Measurements from ENCODE around the gene SEMA3C.

Gene SEMA3C

DNA sequence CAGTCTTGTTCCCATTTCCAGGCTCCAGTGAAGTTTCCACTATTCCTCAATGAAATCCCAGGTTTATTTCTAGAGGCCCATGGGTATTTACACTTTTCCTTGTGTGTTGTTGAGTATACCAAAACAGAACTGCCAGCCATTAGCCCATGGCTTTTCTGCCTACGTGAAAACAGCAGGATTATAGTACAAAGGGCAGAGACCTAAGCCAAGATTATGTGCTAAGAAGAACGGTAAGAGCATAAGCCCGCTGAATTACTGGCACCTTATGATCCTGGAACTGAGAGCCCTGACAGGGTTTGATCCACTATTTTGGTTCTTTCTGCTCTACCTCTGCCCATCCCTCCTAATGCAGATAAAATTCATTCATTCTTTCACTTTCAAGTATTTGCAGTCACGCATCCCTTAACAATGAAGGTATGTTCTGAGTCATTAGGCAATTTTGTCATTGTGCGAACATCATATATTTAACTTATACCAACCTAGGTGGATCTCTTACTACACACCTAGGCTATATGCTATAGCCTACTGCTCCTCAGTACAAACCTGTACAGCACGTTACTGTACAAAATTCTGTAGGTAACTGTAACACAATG lies 16.0 kb downstream of the SEMA3C start:
- DNase-seq (ENCODE audit: low read depth in 1 of 2, low spot score in 1 of 2) = no peak
- H3K27ac ChIP-seq (replicated peaks) = no peak overlapping the region
- TF ChIP-seq POLR2AphosphoS5 (IDR thresholded peaks at IDR 0.05; ENCODE audit: low read depth) (no peak), SPI1 (IDR thresholded peaks at IDR 0.05; ENCODE audit: borderline replicate concordance, low read depth) (no peak), GABPA (IDR thresholded peaks at IDR 0.05; ENCODE audit: low read depth) (no peak)
- TF ChIP-seq, protein P1, sequence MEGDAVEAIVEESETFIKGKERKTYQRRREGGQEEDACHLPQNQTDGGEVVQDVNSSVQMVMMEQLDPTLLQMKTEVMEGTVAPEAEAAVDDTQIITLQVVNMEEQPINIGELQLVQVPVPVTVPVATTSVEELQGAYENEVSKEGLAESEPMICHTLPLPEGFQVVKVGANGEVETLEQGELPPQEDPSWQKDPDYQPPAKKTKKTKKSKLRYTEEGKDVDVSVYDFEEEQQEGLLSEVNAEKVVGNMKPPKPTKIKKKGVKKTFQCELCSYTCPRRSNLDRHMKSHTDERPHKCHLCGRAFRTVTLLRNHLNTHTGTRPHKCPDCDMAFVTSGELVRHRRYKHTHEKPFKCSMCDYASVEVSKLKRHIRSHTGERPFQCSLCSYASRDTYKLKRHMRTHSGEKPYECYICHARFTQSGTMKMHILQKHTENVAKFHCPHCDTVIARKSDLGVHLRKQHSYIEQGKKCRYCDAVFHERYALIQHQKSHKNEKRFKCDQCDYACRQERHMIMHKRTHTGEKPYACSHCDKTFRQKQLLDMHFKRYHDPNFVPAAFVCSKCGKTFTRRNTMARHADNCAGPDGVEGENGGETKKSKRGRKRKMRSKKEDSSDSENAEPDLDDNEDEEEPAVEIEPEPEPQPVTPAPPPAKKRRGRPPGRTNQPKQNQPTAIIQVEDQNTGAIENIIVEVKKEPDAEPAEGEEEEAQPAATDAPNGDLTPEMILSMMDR (IDR thresholded peaks at IDR 0.05; ENCODE audit: insufficient read depth, low read length) = no peak
- TF ChIP-seq, protein P2, sequence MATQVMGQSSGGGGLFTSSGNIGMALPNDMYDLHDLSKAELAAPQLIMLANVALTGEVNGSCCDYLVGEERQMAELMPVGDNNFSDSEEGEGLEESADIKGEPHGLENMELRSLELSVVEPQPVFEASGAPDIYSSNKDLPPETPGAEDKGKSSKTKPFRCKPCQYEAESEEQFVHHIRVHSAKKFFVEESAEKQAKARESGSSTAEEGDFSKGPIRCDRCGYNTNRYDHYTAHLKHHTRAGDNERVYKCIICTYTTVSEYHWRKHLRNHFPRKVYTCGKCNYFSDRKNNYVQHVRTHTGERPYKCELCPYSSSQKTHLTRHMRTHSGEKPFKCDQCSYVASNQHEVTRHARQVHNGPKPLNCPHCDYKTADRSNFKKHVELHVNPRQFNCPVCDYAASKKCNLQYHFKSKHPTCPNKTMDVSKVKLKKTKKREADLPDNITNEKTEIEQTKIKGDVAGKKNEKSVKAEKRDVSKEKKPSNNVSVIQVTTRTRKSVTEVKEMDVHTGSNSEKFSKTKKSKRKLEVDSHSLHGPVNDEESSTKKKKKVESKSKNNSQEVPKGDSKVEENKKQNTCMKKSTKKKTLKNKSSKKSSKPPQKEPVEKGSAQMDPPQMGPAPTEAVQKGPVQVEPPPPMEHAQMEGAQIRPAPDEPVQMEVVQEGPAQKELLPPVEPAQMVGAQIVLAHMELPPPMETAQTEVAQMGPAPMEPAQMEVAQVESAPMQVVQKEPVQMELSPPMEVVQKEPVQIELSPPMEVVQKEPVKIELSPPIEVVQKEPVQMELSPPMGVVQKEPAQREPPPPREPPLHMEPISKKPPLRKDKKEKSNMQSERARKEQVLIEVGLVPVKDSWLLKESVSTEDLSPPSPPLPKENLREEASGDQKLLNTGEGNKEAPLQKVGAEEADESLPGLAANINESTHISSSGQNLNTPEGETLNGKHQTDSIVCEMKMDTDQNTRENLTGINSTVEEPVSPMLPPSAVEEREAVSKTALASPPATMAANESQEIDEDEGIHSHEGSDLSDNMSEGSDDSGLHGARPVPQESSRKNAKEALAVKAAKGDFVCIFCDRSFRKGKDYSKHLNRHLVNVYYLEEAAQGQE (IDR thresholded peaks at IDR 0.05; ENCODE audit: insufficient replicate concordance, low read depth) = no peak
- no peak overlapping the region for H3K4me3 ChIP-seq (replicated peaks; ENCODE audit: insufficient read depth, low read length)
- H3K27me3 ChIP-seq (ENCODE audit: insufficient read depth, poor library complexity, severe bottlenecking) = peaks cover 4% of the 10 kb centered on the region

DNA sequence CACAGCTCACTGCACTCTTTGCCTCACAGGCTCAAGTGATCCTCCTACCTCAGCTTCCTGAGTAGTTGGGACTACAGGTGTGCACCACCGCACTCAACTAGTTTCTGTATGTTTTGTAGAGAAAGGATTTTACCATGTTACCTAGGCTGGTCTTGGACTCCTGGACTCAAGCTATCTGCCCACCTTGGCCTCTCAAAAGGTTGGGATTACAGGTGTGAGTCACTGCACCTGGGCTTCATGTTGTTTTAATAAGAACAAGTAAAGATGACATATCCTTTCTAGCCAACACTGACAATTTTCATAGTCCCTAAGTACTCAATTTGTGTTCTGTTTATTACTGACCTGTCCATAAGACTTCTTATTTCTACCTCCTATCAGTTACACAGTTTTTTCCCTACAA lies 16.8 kb downstream of the SEMA3C start:
- TF ChIP-seq GABPA (IDR thresholded peaks at IDR 0.05; ENCODE audit: low read depth) (no peak), SPI1 (IDR thresholded peaks at IDR 0.05; ENCODE audit: borderline replicate concordance, low read depth) (no peak), POLR2AphosphoS5 (IDR thresholded peaks at IDR 0.05; ENCODE audit: low read depth) (no peak)
- TF ChIP-seq, protein P2 (IDR thresholded peaks at IDR 0.05; ENCODE audit: insufficient replicate concordance, low read depth) = no peak
- TF ChIP-seq, protein P1 (IDR thresholded peaks at IDR 0.05; ENCODE audit: insufficient read depth, low read length) = no peak
- DNase-seq (ENCODE audit: low read depth in 1 of 2, low spot score in 1 of 2) = no peak
- no peak overlapping the region for H3K27ac ChIP-seq (replicated peaks)
- no peak overlapping the region for H3K4me3 ChIP-seq (replicated peaks; ENCODE audit: insufficient read depth, low read length)
- no peaks in the 10 kb centered on the region for H3K27me3 ChIP-seq (ENCODE audit: insufficient read depth, poor library complexity, severe bottlenecking)

DNA sequence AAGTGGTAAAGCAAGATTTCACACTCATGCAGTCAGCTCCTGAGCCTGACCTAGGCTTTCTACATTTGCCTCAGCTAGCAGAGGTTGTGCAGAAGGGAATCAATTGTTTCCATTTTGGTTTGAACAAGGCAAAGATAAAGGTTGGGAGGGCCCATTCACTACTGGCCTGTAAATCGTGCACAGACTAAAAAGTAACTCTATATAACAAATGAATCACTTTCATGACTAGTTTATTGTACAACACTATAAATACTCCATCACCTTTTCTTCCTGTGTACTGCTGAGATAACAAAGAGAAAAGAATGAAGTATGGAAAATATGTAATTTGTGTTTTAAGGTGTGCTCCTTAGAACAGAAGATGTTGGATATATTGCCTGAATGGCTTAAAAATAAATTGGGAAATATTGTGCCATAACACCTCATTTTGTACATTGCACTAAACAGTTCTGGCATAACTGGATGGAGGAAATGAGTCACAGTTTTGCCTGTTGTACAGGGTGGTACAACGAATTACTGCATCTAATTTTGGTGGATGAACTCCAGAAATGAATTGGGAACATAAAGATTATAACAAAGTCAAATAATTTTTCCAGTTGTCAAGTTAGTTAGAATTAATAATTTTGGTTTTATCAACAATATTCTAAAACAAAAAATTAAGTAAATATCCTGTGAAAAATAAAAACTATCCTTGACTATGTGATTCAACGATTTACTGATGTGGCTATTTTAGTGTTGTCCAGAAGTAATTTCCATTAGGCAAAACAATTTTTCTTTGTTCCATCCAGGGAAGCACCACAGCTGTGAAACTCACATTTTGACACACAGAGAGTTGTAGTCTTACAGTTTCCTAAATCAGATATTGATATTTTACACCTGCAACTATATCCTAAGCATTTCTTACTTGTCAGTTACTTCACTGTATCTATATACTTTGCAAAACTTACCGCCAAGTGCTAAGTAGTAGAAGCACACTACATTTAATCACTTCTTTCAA lies 18.0 kb downstream of the SEMA3C start:
- no peak for DNase-seq (ENCODE audit: low read depth in 1 of 2, low spot score in 1 of 2)
- Histone ChIP-seq H3K27me3 (ENCODE audit: insufficient read depth, poor library complexity, severe bottlenecking) (no peaks in the 10 kb centered on the region), H3K4me3 (replicated peaks; ENCODE audit: insufficient read depth, low read length) (no peak overlapping the region), H3K27ac (replicated peaks) (no peak overlapping the region)
- TF ChIP-seq, protein P2 (IDR thresholded peaks at IDR 0.05; ENCODE audit: insufficient replicate concordance, low read depth) = no peak
- TF ChIP-seq, protein P1 (IDR thresholded peaks at IDR 0.05; ENCODE audit: insufficient read depth, low read length) = no peak
- no peak for TF ChIP-seq SPI1 (IDR thresholded peaks at IDR 0.05; ENCODE audit: borderline replicate concordance, low read depth)
- TF ChIP-seq GABPA (IDR thresholded peaks at IDR 0.05; ENCODE audit: low read depth) = no peak
- TF ChIP-seq POLR2AphosphoS5 (IDR thresholded peaks at IDR 0.05; ENCODE audit: low read depth) = no peak
